HG03066 (cell line): ENCODE results near the gene HOXC12.

Source experiments
- ATAC-seq: cut with Tn5 transposase; IDR thresholded peaks from one replicate; pipeline ENCODE4 v1.9.1; 2021; ENCODE audit warnings: low read depth; ENCODE audit not compliant: unreplicated experiment

The HOXC12 gene

GRCh38 chr12:54005853-54006558 is 51.3 kb downstream of the HOXC12 start:
- peak; percentile 70 for ATAC-seq

GRCh38 chr12:54006559-54007220 is 52.0 kb downstream of the HOXC12 start:
- ATAC-seq = no peak

- no peak for ATAC-seq
Observed at GRCh38 chr12:54007538-54008259, 53.0 kb downstream of the HOXC12 start.

DNA sequence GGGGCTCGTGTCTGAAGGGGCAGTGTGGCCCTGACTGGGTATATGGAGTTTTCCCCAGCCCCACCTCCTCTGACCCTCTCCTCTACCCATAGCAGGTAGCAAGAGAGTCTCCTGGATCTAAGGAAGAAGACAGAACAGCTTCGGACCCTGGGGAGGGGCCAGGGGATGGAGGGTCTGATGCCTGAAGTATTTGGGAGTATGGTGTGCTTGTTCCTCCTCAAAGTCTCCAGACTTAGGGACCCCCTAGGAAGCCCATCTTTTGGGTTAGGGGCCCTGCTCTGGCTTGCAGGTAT is 53.5 kb downstream of the HOXC12 start:
- no peak for ATAC-seq
